ENCODE data around the gene KREMEN2. TPM values are rescaled to one million over a fixed set of nuclear protein-coding genes. Genes with fewer than 3 reads are reported as not detected.

KREMEN2 gene
- polyA plus RNA-seq, 3 donors from 2014 or later = not detected

- peaks cover 15 to 18% of the 10 kb centered on the region in 2 donors for H3K4me1 Mint-ChIP-seq
- H3K4me3 Mint-ChIP-seq = peak overlapping the region; percentile 78 to 89 (median 83)
- no peaks in the 10 kb centered on the region for H3K9me3 Mint-ChIP-seq
- H3K27me3 Mint-ChIP-seq (ENCODE audit: low read depth in 3 of 3) = peaks cover 2 to 6% (median 3%) of the 10 kb centered on the region in 3 donors
- peak overlapping the region in 5 of 6 donors; percentile 29 to 85 (median 73) for H3K27ac Mint-ChIP-seq
- no peak for DNase-seq
- no peaks in the 10 kb centered on the region for H3K36me3 Mint-ChIP-seq
These were observed 17.8 kb downstream of the KREMEN2 start for GRCh38 chr16:2981899-2982250.

DNA sequence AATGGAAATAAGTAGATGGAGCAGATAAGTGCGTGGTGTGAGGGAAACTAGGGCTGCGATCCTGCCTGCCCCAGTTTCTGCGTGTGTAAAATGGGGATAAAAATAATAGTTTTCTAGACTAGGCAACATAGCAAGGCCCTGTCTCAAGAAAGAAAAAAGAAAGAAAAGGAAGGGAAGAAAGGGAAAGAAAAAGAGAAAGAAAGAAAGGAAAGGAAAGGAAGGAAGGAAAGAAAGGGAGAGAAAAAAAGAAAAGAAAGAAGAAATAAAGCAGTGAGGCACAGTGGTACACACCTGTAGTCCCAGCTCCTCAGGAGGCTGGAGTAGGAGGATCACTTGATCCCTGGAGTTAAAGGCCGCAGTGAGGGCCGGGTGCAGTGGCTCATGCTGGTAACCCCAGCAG is 18.3 kb downstream of the KREMEN2 start:
- H3K9me3 Mint-ChIP-seq = no peaks in the 10 kb centered on the region
- peaks cover 15 to 18% of the 10 kb centered on the region in 2 donors for H3K4me1 Mint-ChIP-seq
- peak overlapping the region in 4 of 5 donors; percentile 38 to 89 (median 68) for H3K4me3 Mint-ChIP-seq
- H3K36me3 Mint-ChIP-seq = no peaks in the 10 kb centered on the region
- H3K27me3 Mint-ChIP-seq (ENCODE audit: low read depth in 3 of 3) = peaks cover 2 to 6% (median 3%) of the 10 kb centered on the region in 3 donors
- H3K27ac Mint-ChIP-seq = peak overlapping the region in 1 of 6 donors; percentile 13
- no peak for DNase-seq

GRCh38 chr16:2983706-2984136 is 19.6 kb downstream of the KREMEN2 start:
- peak; percentile 50 to 55 (median 53) for DNase-seq
- Mint-ChIP-seq H3K36me3 (no peaks in the 10 kb centered on the region), H3K27me3 (ENCODE audit: low read depth in 3 of 3) (peaks cover 2 to 6% (median 3%) of the 10 kb centered on the region in 3 donors), H3K4me3 (peak overlapping the region in 4 of 5 donors; percentile 32 to 71 (median 51)), H3K27ac (no peak overlapping the region), H3K4me1 (peaks cover 15 to 18% of the 10 kb centered on the region in 2 donors), H3K9me3 (no peaks in the 10 kb centered on the region)

- Mint-ChIP-seq H3K4me1 (peaks cover 15 to 18% of the 10 kb centered on the region in 2 donors), H3K27me3 (ENCODE audit: low read depth in 3 of 3) (peaks cover 1 to 6% (median 2%) of the 10 kb centered on the region in 3 donors), H3K36me3 (no peaks in the 10 kb centered on the region), H3K9me3 (no peaks in the 10 kb centered on the region), H3K4me3 (no peak overlapping the region), H3K27ac (no peak overlapping the region)
- no peak for DNase-seq
These were observed 21.4 kb downstream of the KREMEN2 start for GRCh38 chr16:2985462-2985861.

- H3K4me1 Mint-ChIP-seq = peaks cover 15% of the 10 kb centered on the region in 2 donors
- H3K9me3 Mint-ChIP-seq = no peaks in the 10 kb centered on the region
- no peaks in the 10 kb centered on the region for H3K36me3 Mint-ChIP-seq
- no peak overlapping the region for H3K27ac Mint-ChIP-seq
- no peak for DNase-seq
- H3K27me3 Mint-ChIP-seq (ENCODE audit: low read depth in 3 of 3) = peaks cover 1 to 4% (median 2%) of the 10 kb centered on the region in 3 donors
- H3K4me3 Mint-ChIP-seq = no peak overlapping the region
These were observed 21.8 kb downstream of the KREMEN2 start for GRCh38 chr16:2985893-2986355.

DNA sequence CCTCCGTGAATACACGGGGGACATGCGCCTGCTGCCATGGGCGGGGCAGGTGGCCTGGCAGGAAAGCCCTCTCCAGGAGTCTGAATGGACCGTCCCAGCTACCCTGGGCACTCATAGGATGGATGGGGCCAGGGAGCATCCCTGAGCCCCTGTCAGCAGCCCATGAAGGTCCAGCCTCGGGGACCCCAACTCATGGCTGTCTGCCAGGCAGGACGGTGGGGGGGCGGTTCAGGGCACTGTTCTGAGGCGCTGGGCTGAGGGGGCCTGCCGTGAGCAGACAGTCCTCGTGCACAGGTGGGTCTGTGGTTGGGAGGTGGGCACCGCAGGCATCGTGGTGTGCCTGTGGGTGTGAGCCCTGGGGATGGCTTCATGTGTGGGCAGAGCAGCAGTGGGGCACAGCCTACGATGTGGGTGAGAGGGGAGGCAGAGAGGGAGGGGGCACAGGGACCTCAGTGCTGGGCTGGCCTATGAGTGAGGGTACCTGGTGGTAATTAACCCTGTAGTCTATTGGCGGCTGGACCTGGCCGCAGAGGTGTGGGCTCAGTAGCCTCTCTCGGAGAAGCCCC is 22.6 kb downstream of the KREMEN2 start:
- Mint-ChIP-seq H3K27ac (no peak overlapping the region), H3K36me3 (no peaks in the 10 kb centered on the region), H3K9me3 (no peaks in the 10 kb centered on the region), H3K27me3 (ENCODE audit: low read depth in 3 of 3) (peaks cover 1 to 2% (median 1%) of the 10 kb centered on the region in 3 donors), H3K4me1 (peaks cover 8 to 9% of the 10 kb centered on the region in 2 donors), H3K4me3 (no peak overlapping the region)
- DNase-seq = no peak

- H3K27me3 Mint-ChIP-seq (ENCODE audit: low read depth in 3 of 3) = peaks cover 0 to 1% (median 1%) of the 10 kb centered on the region in 3 donors
- H3K27ac Mint-ChIP-seq = no peak overlapping the region
- no peaks in the 10 kb centered on the region for H3K36me3 Mint-ChIP-seq
- no peak overlapping the region for H3K4me3 Mint-ChIP-seq
- no peak for DNase-seq
- H3K4me1 Mint-ChIP-seq = peaks cover 3 to 6% of the 10 kb centered on the region in 2 donors
- H3K9me3 Mint-ChIP-seq = no peaks in the 10 kb centered on the region
These were observed 23.2 kb downstream of the KREMEN2 start for GRCh38 chr16:2987286-2987685.

DNA sequence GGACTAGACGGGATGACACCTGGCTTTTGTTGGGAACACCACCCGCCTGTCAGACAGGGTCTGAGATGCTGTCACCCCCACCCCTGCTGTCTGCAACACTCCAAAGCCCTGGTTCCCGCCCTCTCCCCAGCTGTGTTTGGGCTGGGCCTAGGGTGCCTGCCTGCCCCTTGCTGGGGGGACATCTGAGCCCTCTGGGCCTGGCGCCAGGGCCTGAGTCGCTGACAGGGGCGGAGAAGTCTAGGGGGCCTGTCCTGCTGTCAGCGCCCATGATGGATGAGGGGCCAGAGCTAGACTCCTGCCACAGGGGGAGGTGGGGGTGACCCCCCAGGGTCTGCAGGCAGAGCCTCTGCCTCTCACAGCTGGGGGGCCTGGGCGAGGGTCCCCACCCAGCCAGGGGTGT is 23.8 kb downstream of the KREMEN2 start:
- Mint-ChIP-seq H3K36me3 (no peaks in the 10 kb centered on the region), H3K27me3 (ENCODE audit: low read depth in 3 of 3) (no peaks in the 10 kb centered on the region), H3K9me3 (no peaks in the 10 kb centered on the region), H3K4me1 (peaks cover 0 to 4% of the 10 kb centered on the region in 2 donors), H3K27ac (no peak overlapping the region), H3K4me3 (no peak overlapping the region)
- DNase-seq = no peak

GRCh38 chr16:2988590-2989099 is 24.6 kb downstream of the KREMEN2 start:
- Mint-ChIP-seq H3K36me3 (no peaks in the 10 kb centered on the region), H3K4me1 (peaks cover 0 to 4% of the 10 kb centered on the region in 2 donors), H3K4me3 (no peak overlapping the region), H3K27me3 (ENCODE audit: low read depth in 3 of 3) (no peaks in the 10 kb centered on the region), H3K9me3 (no peaks in the 10 kb centered on the region), H3K27ac (no peak overlapping the region)
- no peak for DNase-seq

- no peaks in the 10 kb centered on the region for H3K36me3 Mint-ChIP-seq
- no peak for DNase-seq
- no peak overlapping the region for H3K27ac Mint-ChIP-seq
- H3K4me1 Mint-ChIP-seq = no peaks in the 10 kb centered on the region
- no peaks in the 10 kb centered on the region for H3K27me3 Mint-ChIP-seq (ENCODE audit: low read depth in 3 of 3)
- no peaks in the 10 kb centered on the region for H3K9me3 Mint-ChIP-seq
- H3K4me3 Mint-ChIP-seq = no peak overlapping the region
These were observed 26.8 kb downstream of the KREMEN2 start for GRCh38 chr16:2990891-2991290.

DNA sequence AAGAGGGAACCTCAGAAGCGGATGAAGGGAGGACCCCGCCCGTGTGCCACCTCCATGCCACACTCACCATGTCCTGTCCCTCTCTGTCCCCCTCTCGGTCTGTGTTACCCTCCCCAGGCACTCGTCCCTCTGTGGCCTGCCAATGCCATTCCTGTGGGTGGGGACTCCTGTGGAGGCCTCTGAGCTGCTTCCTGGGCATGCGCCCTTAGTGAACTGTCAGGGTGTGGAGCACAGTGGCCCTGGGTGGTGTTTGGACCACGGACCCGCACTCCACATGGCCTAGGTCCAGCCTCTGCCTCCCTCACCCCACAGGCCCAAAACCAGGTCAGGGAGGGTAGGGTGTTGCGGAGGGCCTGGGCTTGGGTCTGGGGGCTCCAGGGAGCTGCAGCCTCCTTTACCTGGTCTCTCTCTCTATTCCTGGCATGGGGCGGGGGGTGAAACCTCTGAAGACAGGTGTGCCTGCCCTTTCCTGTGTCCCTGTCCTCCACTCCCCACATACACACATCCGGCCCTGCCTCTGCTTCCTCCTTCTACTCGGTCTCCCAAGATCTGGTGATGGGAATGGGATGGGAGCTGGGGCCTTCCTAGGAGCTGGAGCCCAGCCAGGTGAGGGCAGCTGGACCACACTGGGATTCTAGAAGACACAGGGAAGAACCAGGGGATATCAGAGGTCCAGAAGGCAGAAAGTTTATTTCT is 27.6 kb downstream of the KREMEN2 start:
- H3K27ac Mint-ChIP-seq = no peak overlapping the region
- H3K27me3 Mint-ChIP-seq (ENCODE audit: low read depth in 3 of 3) = no peaks in the 10 kb centered on the region
- no peak for DNase-seq
- no peak overlapping the region for H3K4me3 Mint-ChIP-seq
- H3K4me1 Mint-ChIP-seq = no peaks in the 10 kb centered on the region
- H3K9me3 Mint-ChIP-seq = no peaks in the 10 kb centered on the region
- H3K36me3 Mint-ChIP-seq = no peaks in the 10 kb centered on the region

- no peak overlapping the region for H3K4me3 Mint-ChIP-seq
- H3K4me1 Mint-ChIP-seq = no peaks in the 10 kb centered on the region
- no peak for DNase-seq
- no peak overlapping the region for H3K27ac Mint-ChIP-seq
- no peaks in the 10 kb centered on the region for H3K36me3 Mint-ChIP-seq
- no peaks in the 10 kb centered on the region for H3K9me3 Mint-ChIP-seq
- H3K27me3 Mint-ChIP-seq (ENCODE audit: low read depth in 3 of 3) = no peaks in the 10 kb centered on the region
These were observed 28.5 kb downstream of the KREMEN2 start for GRCh38 chr16:2992383-2993081.

DNA sequence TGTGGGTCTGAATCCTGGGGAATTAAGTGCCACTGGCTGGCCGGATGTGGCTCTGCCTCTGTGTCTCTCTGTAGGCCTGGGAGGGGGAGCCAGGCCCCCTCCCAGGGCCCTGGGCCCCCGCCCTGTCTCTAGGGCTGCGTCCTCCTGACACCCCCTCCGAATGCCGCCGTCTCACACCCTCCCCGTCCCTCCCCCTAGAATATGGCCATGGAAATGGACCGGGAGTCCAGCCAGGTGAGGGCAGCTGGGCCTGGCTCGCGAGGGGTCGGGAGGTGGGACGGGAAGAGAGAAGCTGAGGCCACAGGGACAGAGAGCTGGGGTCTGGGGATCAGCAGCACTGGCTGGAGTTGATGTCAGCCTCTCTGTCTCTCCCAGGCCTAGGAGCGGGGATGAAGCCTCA is 32.2 kb downstream of the KREMEN2 start:
- no peak overlapping the region for H3K4me3 Mint-ChIP-seq
- H3K9me3 Mint-ChIP-seq = no peaks in the 10 kb centered on the region
- no peak overlapping the region for H3K27ac Mint-ChIP-seq
- H3K27me3 Mint-ChIP-seq (ENCODE audit: low read depth in 3 of 3) = no peaks in the 10 kb centered on the region
- DNase-seq = no peak
- H3K4me1 Mint-ChIP-seq = no peaks in the 10 kb centered on the region
- H3K36me3 Mint-ChIP-seq = no peaks in the 10 kb centered on the region

GRCh38 chr16:2999929-3000328 is 35.9 kb downstream of the KREMEN2 start:
- Mint-ChIP-seq H3K27me3 (ENCODE audit: low read depth in 3 of 3) (peaks cover 0 to 7% (median 5%) of the 10 kb centered on the region in 3 donors), H3K9me3 (no peaks in the 10 kb centered on the region), H3K4me3 (no peak overlapping the region), H3K4me1 (peaks cover 0 to 7% of the 10 kb centered on the region in 2 donors), H3K27ac (no peak overlapping the region), H3K36me3 (no peaks in the 10 kb centered on the region)
- no peak for DNase-seq
